Measurements from ENCODE around the gene IL12RB1. TPM values are rescaled to one million over a fixed set of nuclear protein-coding genes. Genes with fewer than 3 reads are reported as not detected.

Gene IL12RB1
- total and polyA plus RNA-seq, 2 of the 13 experiments (the other 11 are each of a cell fraction or from before 2014, with no cell fraction given): 0.03 to 0.04 TPM

- no peak; the same call in 1 of the 2 replicates for TF ChIP-seq ZNF501 (CRISPR knock-in tag; IDR thresholded peaks at IDR 0.05)
- TF ChIP-seq EZH2 (conservative IDR thresholded peaks at IDR 0.05; ENCODE audit: low read depth, low read length): no peak
- TF ChIP-seq CHD4 (IDR thresholded peaks at IDR 0.05; ENCODE audit: borderline replicate concordance, low read length): no peak
- TF ChIP-seq MED13 (CRISPR knock-in tag; IDR thresholded peaks at IDR 0.05): no peak
- TF ChIP-seq MLXIP (CRISPR knock-in tag; IDR thresholded peaks at IDR 0.05; ENCODE audit: borderline replicate concordance): no peak
- no peak for TF ChIP-seq ZNF788 (CRISPR knock-in tag; IDR thresholded peaks at IDR 0.05; ENCODE audit: borderline replicate concordance)
- no peak for TF ChIP-seq SP4 (CRISPR knock-in tag; IDR thresholded peaks at IDR 0.05)
- TF ChIP-seq ZNF691 (CRISPR knock-in tag; IDR thresholded peaks at IDR 0.05; ENCODE audit: borderline replicate concordance, low read depth): no peak
- peak; percentile 85; the same call in 1 of the 2 replicates for TF ChIP-seq ZNF609 (CRISPR knock-in tag; IDR thresholded peaks at IDR 0.05; ENCODE audit: borderline replicate concordance)
- no peak; the same call in 1 of the 2 replicates for TF ChIP-seq HDAC1 (CRISPR knock-in tag; IDR thresholded peaks at IDR 0.05)
- TF ChIP-seq E2F5 (CRISPR knock-in tag; conservative IDR thresholded peaks at IDR 0.05): no peak
- peak; percentile 48; the same call in 1 of the 2 replicates for TF ChIP-seq KDM1A (CRISPR knock-in tag; IDR thresholded peaks at IDR 0.05)
- 0 out of 2 replicates have a peak, but pooled peaks have one; percentile 9 for TF ChIP-seq RCOR2 (CRISPR knock-in tag; IDR thresholded peaks at IDR 0.05)
- TF ChIP-seq ZNF558 (CRISPR knock-in tag; IDR thresholded peaks at IDR 0.05; ENCODE audit: borderline replicate concordance): no peak
- TF ChIP-seq TARDBP (CRISPR knock-in tag; IDR thresholded peaks at IDR 0.05): no peak
- TF ChIP-seq HMGXB4 (CRISPR knock-in tag; IDR thresholded peaks at IDR 0.05; ENCODE audit: borderline replicate concordance in 1 of 2, low read depth in 1 of 2): no peak
- no peak for TF ChIP-seq AGO1 (IDR thresholded peaks at IDR 0.05; ENCODE audit: low read depth, low read length, poor library complexity, severe bottlenecking)
These were observed 57.0 kb downstream of the IL12RB1 start (continued) for GRCh38 chr19:18029617-18030338.
